GM12874 (cell line): ENCODE measurements around the gene G0S2.

ENCODE experiments used
- TF ChIP-seq, protein P1 (sequence below): IDR thresholded peaks from 2 replicates; pipeline ENCODE4 v1.5.1; 2011; ENCODE audit warnings: low read depth, mild to moderate bottlenecking, control low read depth, low read length, moderate library complexity; ENCODE audit not compliant: insufficient read depth

G0S2 gene

DNA sequence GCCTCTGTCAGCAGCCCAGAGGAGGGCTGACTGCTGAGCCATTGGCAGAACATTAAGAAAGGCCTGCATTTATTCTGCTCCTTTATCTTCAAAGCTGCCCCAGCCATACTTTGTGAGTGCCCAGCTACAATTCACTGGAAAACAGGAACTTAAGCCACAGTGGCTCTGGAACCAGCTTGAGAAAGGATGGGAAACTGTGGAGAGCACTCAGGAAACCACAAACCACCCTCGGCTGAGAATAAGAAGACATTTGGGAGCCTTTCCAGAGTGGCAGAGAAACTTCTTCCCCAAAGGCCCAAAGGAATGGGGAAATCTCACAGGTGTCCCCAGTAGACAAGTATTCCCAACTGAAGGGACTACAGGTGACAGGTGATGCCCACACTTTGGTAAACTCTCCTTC is 24.8 kb upstream of the G0S2 start:
- TF ChIP-seq, protein P1, sequence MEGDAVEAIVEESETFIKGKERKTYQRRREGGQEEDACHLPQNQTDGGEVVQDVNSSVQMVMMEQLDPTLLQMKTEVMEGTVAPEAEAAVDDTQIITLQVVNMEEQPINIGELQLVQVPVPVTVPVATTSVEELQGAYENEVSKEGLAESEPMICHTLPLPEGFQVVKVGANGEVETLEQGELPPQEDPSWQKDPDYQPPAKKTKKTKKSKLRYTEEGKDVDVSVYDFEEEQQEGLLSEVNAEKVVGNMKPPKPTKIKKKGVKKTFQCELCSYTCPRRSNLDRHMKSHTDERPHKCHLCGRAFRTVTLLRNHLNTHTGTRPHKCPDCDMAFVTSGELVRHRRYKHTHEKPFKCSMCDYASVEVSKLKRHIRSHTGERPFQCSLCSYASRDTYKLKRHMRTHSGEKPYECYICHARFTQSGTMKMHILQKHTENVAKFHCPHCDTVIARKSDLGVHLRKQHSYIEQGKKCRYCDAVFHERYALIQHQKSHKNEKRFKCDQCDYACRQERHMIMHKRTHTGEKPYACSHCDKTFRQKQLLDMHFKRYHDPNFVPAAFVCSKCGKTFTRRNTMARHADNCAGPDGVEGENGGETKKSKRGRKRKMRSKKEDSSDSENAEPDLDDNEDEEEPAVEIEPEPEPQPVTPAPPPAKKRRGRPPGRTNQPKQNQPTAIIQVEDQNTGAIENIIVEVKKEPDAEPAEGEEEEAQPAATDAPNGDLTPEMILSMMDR = no peak

DNA sequence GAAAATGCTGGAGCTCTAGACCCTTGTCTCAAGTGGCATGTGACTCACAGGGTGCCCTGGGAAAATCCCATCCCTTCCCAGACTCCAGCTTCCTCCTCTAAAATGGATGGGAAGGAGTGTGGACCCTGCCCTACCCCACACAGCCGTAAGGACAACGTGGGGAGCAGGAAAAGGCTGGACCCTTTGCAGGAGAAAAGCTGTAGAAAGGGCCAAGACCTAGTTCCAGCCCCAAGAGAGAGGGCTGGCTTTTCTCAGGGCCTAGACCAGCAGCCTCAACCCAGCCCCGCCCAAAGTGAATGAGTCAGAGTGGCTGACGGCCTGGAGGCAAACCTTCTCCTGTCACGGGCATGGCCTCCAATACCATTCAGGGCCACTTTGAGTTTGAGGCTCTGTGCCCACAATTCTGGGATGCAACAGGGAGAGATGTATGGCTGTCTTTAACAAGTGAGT is 24.0 kb upstream of the G0S2 start:
- TF ChIP-seq, protein P1 = no peak

DNA sequence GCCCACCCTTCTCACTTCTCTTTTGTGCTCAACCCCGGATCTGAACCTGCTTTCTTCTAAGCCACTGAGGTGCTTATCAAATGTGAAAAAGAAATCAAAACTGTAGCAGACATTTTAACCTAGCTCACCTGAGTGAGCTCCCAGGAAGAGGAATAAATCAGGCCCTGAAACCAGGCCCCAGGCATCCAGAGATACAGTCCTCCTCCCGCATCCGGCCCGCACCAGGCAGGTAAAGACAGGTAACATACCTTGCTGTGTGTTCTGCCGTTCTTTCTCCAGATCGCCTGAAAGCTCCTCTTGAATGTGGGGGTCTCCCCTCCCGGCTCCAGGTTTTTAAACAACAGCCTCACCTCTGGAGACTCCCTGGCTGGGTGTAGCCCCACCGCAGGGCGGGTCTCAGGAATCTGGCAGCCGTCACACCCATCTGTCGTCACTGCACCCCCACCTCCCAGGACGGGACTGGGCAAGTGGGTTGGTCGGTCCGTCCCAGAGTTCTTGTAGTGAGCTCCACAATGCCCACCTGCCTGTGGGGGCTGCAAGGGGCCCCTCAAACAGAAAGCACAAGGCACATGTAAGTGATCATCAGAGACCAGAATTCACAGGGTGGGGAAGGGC is 23.0 kb upstream of the G0S2 start, which contains the start of gene LAMB3:
Gene LAMB3 (minus strand): TSS at position 305 of the 615 bp plus-strand sequence. CDS start 1,481 bp downstream, outside the sequence.
- TF ChIP-seq, protein P1 = no peak

DNA sequence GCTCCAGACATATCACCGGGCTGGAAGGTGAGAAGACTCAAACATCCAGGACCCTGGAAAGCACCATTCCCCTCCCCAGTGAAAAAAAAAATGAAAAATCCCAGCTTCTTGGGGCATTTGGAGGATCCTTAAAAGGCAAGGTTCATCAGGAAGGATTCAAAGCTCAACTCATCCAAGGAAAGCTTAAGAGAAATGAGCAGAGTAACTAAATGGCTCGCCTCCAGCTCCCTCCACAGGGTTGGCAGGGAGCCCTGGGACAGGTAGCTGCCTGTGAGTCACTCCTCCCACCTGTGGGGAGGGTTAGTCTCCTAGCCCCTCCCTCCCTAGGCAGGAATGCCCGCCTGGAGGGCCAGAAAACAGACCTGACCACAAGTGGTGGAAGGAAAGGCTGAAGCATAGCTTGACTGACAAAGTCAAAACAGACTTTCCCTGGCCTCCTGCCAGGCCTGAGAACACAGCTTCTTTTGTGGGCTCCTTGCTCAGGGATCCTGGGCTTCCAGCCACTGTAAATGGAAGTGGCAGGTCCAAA is 22.3 kb upstream of the G0S2 start:
- TF ChIP-seq, protein P1 = no peak

DNA sequence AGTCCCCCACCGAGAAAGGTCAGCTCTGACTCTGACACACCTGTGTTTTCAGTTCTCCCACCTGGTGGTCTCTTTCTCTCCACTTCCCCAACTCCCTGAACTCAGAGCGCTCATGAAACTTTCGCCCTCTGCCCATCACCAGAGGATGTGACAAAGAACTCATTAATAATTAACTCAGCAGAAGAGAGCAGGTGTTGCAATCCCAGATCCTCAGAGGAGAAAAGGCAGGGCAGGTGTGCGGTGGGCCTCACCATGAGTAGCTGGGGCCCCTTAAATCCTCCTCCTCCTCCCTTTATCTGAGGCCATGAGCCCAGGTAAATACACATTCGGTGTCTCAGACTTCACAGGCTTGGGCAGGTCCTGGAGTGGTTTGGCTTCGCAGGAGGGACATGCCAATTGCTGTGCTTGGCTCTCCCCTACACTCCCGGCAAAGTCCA is 21.3 kb upstream of the G0S2 start:
- TF ChIP-seq, protein P1 = no peak

DNA sequence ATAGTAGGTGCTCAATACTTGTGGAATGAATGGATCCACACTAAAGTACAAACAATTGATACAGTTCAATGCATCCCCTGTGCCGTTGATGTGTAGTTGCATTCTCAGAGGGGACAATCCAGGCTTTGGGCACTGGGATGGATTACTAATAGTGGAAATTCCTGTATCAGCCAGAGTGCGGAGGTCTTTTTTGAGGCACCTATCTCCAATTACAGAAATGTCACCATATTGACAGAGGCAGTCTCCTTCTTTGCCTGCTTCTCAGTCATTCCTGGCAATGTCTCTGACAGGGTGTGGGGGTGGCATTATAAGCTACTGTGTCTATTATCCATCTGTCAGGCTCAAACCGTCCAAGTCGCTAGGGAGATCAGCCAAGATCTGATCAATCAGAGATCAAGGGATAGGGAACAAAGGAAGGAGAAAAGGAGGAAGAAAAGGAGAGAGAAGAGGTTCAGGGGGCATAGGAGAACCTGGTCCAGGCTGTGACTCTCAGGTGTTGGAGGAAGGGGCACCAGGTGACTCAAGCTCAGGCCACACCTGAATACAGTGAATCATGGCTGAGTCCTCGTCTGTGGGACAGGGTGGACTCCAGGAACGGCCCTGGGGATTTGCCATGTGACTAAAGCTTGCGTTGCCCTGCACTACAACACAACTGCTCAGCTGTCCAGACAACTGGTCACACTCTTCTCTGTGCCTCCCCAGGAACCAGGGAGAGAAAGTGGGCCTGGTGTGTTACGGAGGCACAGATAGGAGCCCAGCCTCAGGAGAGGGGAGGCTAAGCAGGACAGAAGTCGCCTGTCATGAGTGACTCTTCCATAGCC is 19.6 kb upstream of the G0S2 start:
- TF ChIP-seq, protein P1 = no peak

DNA sequence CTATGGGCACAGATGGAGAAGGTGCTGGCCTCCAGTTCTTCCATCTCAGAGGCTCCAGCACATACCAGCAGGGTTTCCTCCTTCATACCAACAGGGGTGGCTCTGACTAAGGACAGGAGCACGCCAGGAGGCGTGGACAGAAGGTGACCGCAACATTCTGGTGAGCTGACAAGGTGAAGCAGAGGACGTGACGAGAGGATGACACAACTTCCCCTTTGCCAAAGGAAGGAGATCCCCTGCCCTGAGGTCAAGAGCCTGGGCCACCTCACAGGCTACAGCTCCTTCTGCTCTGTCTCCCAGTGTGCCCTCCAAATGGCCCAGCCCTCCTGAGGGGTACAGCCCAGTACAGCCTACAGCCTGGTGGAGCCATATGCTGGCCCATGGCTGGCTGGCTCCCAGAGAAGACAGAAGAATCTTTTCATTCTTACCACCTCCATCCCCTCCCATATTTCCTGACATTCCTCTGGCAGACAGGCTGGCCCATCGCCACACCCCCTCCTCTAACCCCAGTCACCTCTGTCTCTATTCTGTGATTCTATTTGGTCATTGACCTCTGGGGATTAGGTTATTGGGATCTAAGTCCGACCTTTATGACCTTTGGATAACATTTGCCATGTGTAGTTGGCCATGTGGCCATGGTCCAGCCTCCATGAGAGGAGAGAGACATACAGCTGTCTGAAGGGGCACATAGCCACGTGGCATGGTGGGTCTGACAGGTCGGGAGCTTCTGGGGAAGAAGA is 17.9 kb upstream of the G0S2 start:
- TF ChIP-seq, protein P1 = no peak
